ENCODE results near the gene SRC. TPM values are rescaled to one million over a fixed set of nuclear protein-coding genes. Genes with fewer than 3 reads are reported as not detected.

SRC gene
- total and polyA plus RNA-seq, 2 donors (not counting 3 experiments of a cell fraction or from before 2014, with no cell fraction given), result 22.6 to 29.4 TPM

GRCh38 chr20:37317316-37317715 is 28.6 kb upstream of the SRC start:
- FAIRE-seq (no peak), DNase-seq (ENCODE audit: low read depth, low spot score) (no peak)
- no peaks in the 10 kb centered on the region for H3K9me1 ChIP-seq (replicated peaks; ENCODE audit: control insufficient read depth, extremely low read depth, insufficient read depth, low read length)
- ChIA-PET POLR2A (interaction anchor here (0.6 kb wide), 1 partner anchor 49 kb away, joined by 3 read pairs; no protein-coding TSS in a partner anchor), CTCF (no interaction called here)
- no peak overlapping the region for H3K4me2 ChIP-seq (ENCODE audit: insufficient read depth, low read length)
- no peak overlapping the region for H3K9ac ChIP-seq (replicated peaks; ENCODE audit: extremely low read depth, insufficient read depth, low read length)
- H3K9me3 ChIP-seq (replicated peaks; ENCODE audit: control insufficient read depth, insufficient read depth, low read length), result no peaks in the 10 kb centered on the region
- TF ChIP-seq MAX (IDR thresholded peaks at IDR 0.05; ENCODE audit: insufficient read depth, insufficient read length) (no peak), MYC (IDR thresholded peaks at IDR 0.05; ENCODE audit: low read depth, low read length) (no peak), EZH2 (IDR thresholded peaks at IDR 0.05; ENCODE audit: borderline replicate concordance, low read depth, low read length, severe bottlenecking) (no peak), POLR2AphosphoS5 (IDR thresholded peaks at IDR 0.05; ENCODE audit: insufficient read depth, low read depth, low read length) (no peak), FOS (IDR thresholded peaks at IDR 0.05; ENCODE audit: borderline replicate concordance, insufficient read depth, low read length) (no peak), GATA2 (IDR thresholded peaks at IDR 0.05; ENCODE audit: insufficient read depth, insufficient read length, low read depth, low read length) (no peak), JUN (IDR thresholded peaks at IDR 0.05; ENCODE audit: borderline replicate concordance, insufficient read depth, insufficient read length, low read depth) (no peak), POLR2A (IDR thresholded peaks at IDR 0.05; ENCODE audit: low read depth, low read length) (no peak)
- H3K79me2 ChIP-seq (ENCODE audit: control insufficient read depth, insufficient read depth, low read length), result no peaks in the 10 kb centered on the region
- BruUV-seq (replicated peaks), result no TSS peak
- dilution Hi-C loops (cut with MboI; ENCODE audit: extremely low pct_ligation_motif_present, low sequenced_read_pairs), result no loop called here
- no peaks in the 10 kb centered on the region for H4K20me1 ChIP-seq (replicated peaks; ENCODE audit: control insufficient read depth, extremely low read depth, insufficient read depth, low read length)
- H3K27ac ChIP-seq (ENCODE audit: insufficient read depth, low read depth, low read length), result no peak overlapping the region
- H3K36me3 ChIP-seq (ENCODE audit: control insufficient read depth in 2 of 2, extremely low read depth in 1 of 2, insufficient read depth in 2 of 2, low read length in 2 of 2), result peaks cover 0 to 5% of the 10 kb centered on the region in 2 experiments
- H3K27me3 ChIP-seq (ENCODE audit: control insufficient read depth in 2 of 2, insufficient read depth in 2 of 2, low read length in 2 of 2), result no peaks in the 10 kb centered on the region
- no peak overlapping the region for H3K4me3 ChIP-seq (replicated peaks in 1 of 3; ENCODE audit: insufficient read depth in 1 of 3, low read depth in 1 of 3, low read length in 3 of 3)
- no peak overlapping the region for H2AFZ ChIP-seq (ENCODE audit: low read depth, low read length)
- intact Hi-C loops (cut with micrococcal nuclease), result no loop called here
- no peaks in the 10 kb centered on the region for H3K4me1 ChIP-seq (ENCODE audit: control insufficient read depth, extremely low read depth, insufficient read depth, low read length)

Data from endothelial cell of umbilical vein (primary cell).